CD4-positive, alpha-beta memory T cell (primary cell): ENCODE data around the gene RAPGEF1. TPM values are rescaled to one million over a fixed set of nuclear protein-coding genes. Genes with fewer than 3 reads are reported as not detected.

ENCODE experiments used
- CTCF ChIA-PET: fragments of 350-600 bp; sonication (Branson Sonifier 250); formaldehyde crosslinking; loops from one replicate; lab custom pipeline; 2021; ENCODE audit warnings: inconsistent platforms; ENCODE audit not compliant: partially characterized antibody; lab: Charles Lee
- POLR2A ChIA-PET: fragments of 350-600 bp; sonication (Branson Sonifier 250); formaldehyde crosslinking; loops from one replicate; lab custom pipeline; 2021; ENCODE audit not compliant: partially characterized antibody; lab: Charles Lee
- DNase-seq, 5 donors: peaks; one replicate each; pipeline versions ENCODE4 v3.0.0 to v3.0.0-alpha.2; 2020 to 2022; ENCODE audit warnings: mixed read lengths in 1 of 5
- H3K27ac ChIP-seq: one replicate; pipeline ENCODE4 v1.7.0; 2013; ENCODE audit warnings: low read depth, low read length
- H3K27me3 ChIP-seq: 2 replicates; pipeline ENCODE4 v1.7.0; 2013; ENCODE audit warnings: mild to moderate bottlenecking, low read length, moderate library complexity; ENCODE audit not compliant: insufficient read depth
- H3K36me3 ChIP-seq: 2 replicates; pipeline ENCODE4 v1.7.0; 2013; ENCODE audit warnings: mild to moderate bottlenecking, low read length, moderate library complexity; ENCODE audit not compliant: insufficient read depth
- H3K4me1 ChIP-seq: 2 replicates; pipeline ENCODE4 v1.7.0; 2013; ENCODE audit warnings: mild to moderate bottlenecking, low read length, moderate library complexity; ENCODE audit not compliant: insufficient read depth
- H3K4me3 ChIP-seq, 2 donors: one replicate each; pipeline ENCODE4 v1.7.0; 2013; ENCODE audit warnings: low read length in 2 of 2, mild to moderate bottlenecking in 1 of 2
- H3K9me3 ChIP-seq, 2 donors: one replicate each; pipeline ENCODE4 v1.7.0; 2013; ENCODE audit warnings: low read length in 2 of 2, control low read depth in 1 of 2; ENCODE audit not compliant: control insufficient read depth in 1 of 2
- H3K27ac Mint-ChIP-seq, 7 donors: one replicate each; pipeline ENCODE4 v1.8.0; 2020 to 2021; ENCODE audit warnings: mixed read lengths in 7 of 7, mild to moderate bottlenecking in 6 of 7, inconsistent platforms in 3 of 7, moderate library complexity in 3 of 7
- H3K27me3 Mint-ChIP-seq, 2 donors: one replicate each; pipeline ENCODE4 v1.8.0; 2020 to 2021; ENCODE audit warnings: mixed read lengths in 2 of 2
- H3K36me3 Mint-ChIP-seq, 2 donors: one replicate each; pipeline ENCODE4 v1.8.0; 2020 to 2021; ENCODE audit warnings: mixed read lengths in 2 of 2, inconsistent platforms in 1 of 2, mild to moderate bottlenecking in 1 of 2
- H3K4me1 Mint-ChIP-seq, 4 donors: one replicate each; pipeline ENCODE4 v1.8.0; 2020 to 2021; ENCODE audit warnings: mixed read lengths in 4 of 4, mild to moderate bottlenecking in 1 of 4
- H3K4me3 Mint-ChIP-seq, 8 donors: one replicate each; pipeline ENCODE4 v1.8.0; 2020 to 2021; ENCODE audit warnings: mixed read lengths in 8 of 8, mild to moderate bottlenecking in 7 of 8, moderate library complexity in 6 of 8, inconsistent platforms in 3 of 8
- H3K9me3 Mint-ChIP-seq, 8 donors: one replicate each; pipeline ENCODE4 v1.8.0; 2020 to 2021; ENCODE audit warnings: mixed read lengths in 8 of 8, mild to moderate bottlenecking in 5 of 8, inconsistent platforms in 3 of 8, moderate library complexity in 1 of 8
- intact Hi-C: fragments of 100-400 bp; cut with micrococcal nuclease; formaldehyde crosslinking; loops from one replicate; pipeline ENCODE4 v1.15.1; 2023
- polyA plus RNA-seq, 2 donors: library from polyadenylated mRNA; unstranded; fragments of 300-500 nt; fragmentation: Illumina TruSeq; gene quantifications; one replicate each; pipeline ENCODE4 v1.2.3, GENCODE V29; 2021
- total RNA-seq, 2 experiments: library from RNA; stranded (reverse); gene quantifications; one replicate each; pipeline ENCODE4 v1.2.3, GENCODE V29; 2021

Gene RAPGEF1
- total and polyA plus RNA-seq, 4 experiments from 2014 or later: 1.5 to 149 (median 76.2) TPM

DNA sequence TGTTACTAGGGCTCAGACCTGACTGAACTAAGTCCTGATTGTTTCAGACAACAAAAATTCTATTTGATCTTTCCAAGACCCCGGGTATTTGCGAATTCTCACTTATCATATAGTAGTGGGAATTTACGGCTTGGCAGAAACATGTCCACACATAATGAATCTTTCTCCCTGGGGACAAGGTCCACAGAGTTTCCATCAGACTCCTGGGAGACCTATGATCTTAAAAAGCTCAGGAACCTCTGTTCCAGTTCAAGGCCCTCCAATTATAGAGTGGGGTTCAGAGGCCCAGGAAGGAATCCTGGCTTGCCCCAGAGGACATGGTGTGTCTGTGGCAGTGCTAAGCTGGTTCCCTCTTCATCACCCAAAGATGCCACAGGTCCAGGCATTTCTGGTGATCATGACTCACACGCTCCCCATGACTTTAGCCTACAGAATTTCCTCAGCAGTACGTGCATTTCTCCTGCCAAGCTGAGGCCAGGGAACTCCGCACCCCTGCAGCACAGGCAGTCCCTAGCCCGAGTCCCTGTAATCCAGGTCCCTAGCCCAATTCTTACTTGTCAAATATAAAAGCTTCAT, 12.6 kb downstream of the RAPGEF1 start:
- H3K27ac ChIP-seq: peak overlapping the region; percentile 99
- no peaks in the 10 kb centered on the region for H3K27me3 Mint-ChIP-seq
- peaks cover 67 to 95% (median 79%) of the 10 kb centered on the region in 4 donors for H3K4me1 Mint-ChIP-seq
- peak overlapping the region in 7 of 8 donors; percentile 74 to 90 (median 84) for H3K4me3 Mint-ChIP-seq
- peak overlapping the region; percentile 89 to 99 (median 97) for H3K27ac Mint-ChIP-seq
- H3K36me3 Mint-ChIP-seq: peaks cover 4 to 17% of the 10 kb centered on the region in 2 donors
- POLR2A ChIA-PET: interaction anchor here (0.6 to 19.6 kb wide), 17 partner anchors 8 to 661 kb away, joined by 3 to 692 read pairs (median 6); no protein-coding TSS in a partner anchor
- no peaks in the 10 kb centered on the region for H3K9me3 Mint-ChIP-seq
- intact Hi-C loops: no loop called here
- H3K36me3 ChIP-seq: peaks cover 2% of the 10 kb centered on the region
- DNase-seq: peak in 1 of 5 donors; percentile 55
- H3K9me3 ChIP-seq: no peaks in the 10 kb centered on the region
- peak overlapping the region in 1 of 2 donors; percentile 40 for H3K4me3 ChIP-seq
- CTCF ChIA-PET: interaction anchor here (0.6 to 5.6 kb wide), 11 partner anchors 8 to 105 kb away, joined by 3 to 28 read pairs (median 4); partner anchors contain the start of gene RAPGEF1
- no peaks in the 10 kb centered on the region for H3K27me3 ChIP-seq
- H3K4me1 ChIP-seq: peaks cover 95% of the 10 kb centered on the region

DNA sequence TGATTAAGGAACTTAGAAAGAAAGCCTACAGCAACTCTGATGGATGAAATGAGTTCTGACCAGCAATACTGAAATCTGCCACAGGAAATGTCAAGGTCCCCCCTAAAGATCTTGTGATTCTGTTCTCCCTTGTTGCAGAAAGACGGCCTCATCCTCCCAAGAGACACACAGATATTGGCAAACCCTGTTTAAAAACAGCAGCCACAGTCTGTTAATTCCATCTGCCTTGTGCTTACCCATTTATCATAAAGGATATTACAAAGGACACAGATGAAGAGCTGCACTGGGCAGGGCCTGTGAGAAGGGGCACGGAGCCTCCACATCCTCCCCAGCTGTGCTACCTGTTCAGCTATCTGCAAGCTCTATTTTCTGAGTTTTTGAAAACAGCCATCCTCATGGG, 15.2 kb downstream of the RAPGEF1 start:
- H3K27me3 Mint-ChIP-seq: no peaks in the 10 kb centered on the region
- POLR2A ChIA-PET: interaction anchor here (0.9 to 5.6 kb wide), 6 partner anchors 9 to 56 kb away, joined by 3 to 37 read pairs (median 4); no protein-coding TSS in a partner anchor
- H3K36me3 ChIP-seq: peaks cover 5% of the 10 kb centered on the region
- no peak for DNase-seq
- H3K9me3 ChIP-seq: no peaks in the 10 kb centered on the region
- H3K4me3 Mint-ChIP-seq: peak overlapping the region in 5 of 8 donors; percentile 36 to 59 (median 51)
- peak overlapping the region; percentile 50 to 91 (median 82) for H3K27ac Mint-ChIP-seq
- no peaks in the 10 kb centered on the region for H3K27me3 ChIP-seq
- intact Hi-C loops: no loop called here
- peak overlapping the region; percentile 35 for H3K27ac ChIP-seq
- no peak overlapping the region for H3K4me3 ChIP-seq
- CTCF ChIA-PET: interaction anchor here (1.1 to 5.6 kb wide), 5 partner anchors 10 to 56 kb away, joined by 3 to 28 read pairs (median 3); partner anchors contain the start of gene RAPGEF1
- peaks cover 69 to 97% (median 80%) of the 10 kb centered on the region in 4 donors for H3K4me1 Mint-ChIP-seq
- H3K9me3 Mint-ChIP-seq: no peaks in the 10 kb centered on the region
- H3K4me1 ChIP-seq: peaks cover 95% of the 10 kb centered on the region
- peaks cover 7 to 35% of the 10 kb centered on the region in 2 donors for H3K36me3 Mint-ChIP-seq

DNA sequence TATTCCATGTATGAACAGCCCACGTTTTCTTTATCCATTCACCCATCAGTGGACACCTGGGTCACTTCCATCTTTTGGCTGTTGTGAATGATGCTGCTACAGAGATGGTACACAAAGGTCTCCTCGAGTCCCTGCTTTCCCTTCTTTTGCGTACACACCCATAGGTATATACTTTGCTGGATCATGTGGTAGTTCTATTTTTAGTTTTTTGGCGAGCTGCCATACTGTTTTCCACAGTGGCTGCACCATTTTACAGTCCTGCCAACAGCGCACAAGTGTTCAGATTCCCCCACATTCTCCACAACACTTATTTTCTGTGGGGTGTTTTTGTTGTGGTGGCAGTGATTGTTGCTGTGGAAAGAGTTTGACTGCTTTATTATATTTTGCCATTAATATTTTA, 16.2 kb downstream of the RAPGEF1 start:
- Mint-ChIP-seq H3K27me3 (no peaks in the 10 kb centered on the region), H3K27ac (peak overlapping the region; percentile 42 to 78 (median 59)), H3K36me3 (peaks cover 7 to 36% of the 10 kb centered on the region in 2 donors), H3K4me1 (peaks cover 65 to 97% (median 80%) of the 10 kb centered on the region in 4 donors), H3K9me3 (no peaks in the 10 kb centered on the region), H3K4me3 (peak overlapping the region in 1 of 8 donors; percentile 56)
- Histone ChIP-seq H3K4me1 (peaks cover 96% of the 10 kb centered on the region), H3K27me3 (no peaks in the 10 kb centered on the region), H3K36me3 (peaks cover 5% of the 10 kb centered on the region), H3K27ac (no peak overlapping the region), H3K9me3 (no peaks in the 10 kb centered on the region), H3K4me3 (no peak overlapping the region)
- CTCF ChIA-PET: no interaction called here
- POLR2A ChIA-PET: interaction anchor here (1.2 kb wide), 1 partner anchor 9 kb away, joined by 3 read pairs; no protein-coding TSS in a partner anchor
- DNase-seq: no peak
- intact Hi-C loops: no loop called here

DNA sequence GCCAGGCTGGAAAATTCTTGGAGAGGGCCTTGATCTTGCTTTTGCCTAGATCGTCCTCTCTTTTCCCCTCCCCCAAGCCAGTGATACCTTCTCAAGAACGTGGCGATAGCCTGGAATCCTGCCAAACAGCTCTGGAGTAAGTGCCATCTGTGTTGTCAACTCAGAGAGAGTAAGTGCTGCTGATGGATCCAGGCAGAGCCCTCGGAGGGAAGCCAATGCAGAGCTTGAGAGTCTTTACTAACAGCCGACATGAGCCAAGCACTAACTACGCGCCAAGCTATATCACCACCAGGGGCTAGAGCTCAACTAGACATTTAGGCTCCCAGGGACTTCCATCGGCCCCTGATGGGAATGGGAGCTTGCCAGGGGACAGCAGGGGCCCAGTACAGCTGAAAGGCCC, 17.6 kb downstream of the RAPGEF1 start:
- no peaks in the 10 kb centered on the region for H3K27me3 ChIP-seq
- no peak for DNase-seq
- Mint-ChIP-seq H3K4me3 (no peak overlapping the region), H3K27me3 (no peaks in the 10 kb centered on the region), H3K27ac (peak overlapping the region in 4 of 7 donors; percentile 17 to 70 (median 50)), H3K36me3 (peaks cover 12 to 42% of the 10 kb centered on the region in 2 donors), H3K4me1 (peaks cover 61 to 97% (median 78%) of the 10 kb centered on the region in 4 donors), H3K9me3 (no peaks in the 10 kb centered on the region)
- H3K36me3 ChIP-seq: peaks cover 5% of the 10 kb centered on the region
- intact Hi-C loops: no loop called here
- H3K4me3 ChIP-seq: no peak overlapping the region
- peaks cover 84% of the 10 kb centered on the region for H3K4me1 ChIP-seq
- no peak overlapping the region for H3K27ac ChIP-seq
- H3K9me3 ChIP-seq: no peaks in the 10 kb centered on the region
- ChIA-PET POLR2A (no interaction called here), CTCF (interaction anchor here (1.0 kb wide), 1 partner anchor 18 kb away, joined by 3 read pairs; no protein-coding TSS in a partner anchor)

DNA sequence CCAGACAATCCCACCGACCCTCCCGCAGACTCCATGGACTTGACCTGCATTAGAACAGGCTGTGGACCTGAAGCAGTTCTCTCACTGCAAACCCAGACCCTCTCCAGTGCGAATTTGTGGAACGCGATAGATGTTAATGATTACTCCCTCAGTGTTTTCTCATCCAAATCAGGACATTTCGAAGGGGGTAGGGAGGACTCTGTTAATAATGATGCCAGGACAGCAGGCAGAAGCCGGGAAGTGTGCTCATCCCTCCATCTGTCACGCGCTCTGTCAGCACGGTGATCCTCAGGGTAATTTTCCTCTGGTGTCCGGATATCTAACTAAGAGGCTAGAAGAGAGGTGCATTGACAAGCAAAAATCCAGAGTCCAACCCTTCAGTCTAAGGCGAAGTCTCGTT, 18.8 kb downstream of the RAPGEF1 start:
- H3K27me3 Mint-ChIP-seq: no peaks in the 10 kb centered on the region
- POLR2A ChIA-PET: interaction anchor here (2.6 kb wide), 1 partner anchor 11 kb away, joined by 17 read pairs; no protein-coding TSS in a partner anchor
- no peaks in the 10 kb centered on the region for H3K9me3 Mint-ChIP-seq
- peaks cover 76% of the 10 kb centered on the region for H3K4me1 ChIP-seq
- peaks cover 58 to 96% (median 79%) of the 10 kb centered on the region in 4 donors for H3K4me1 Mint-ChIP-seq
- H3K4me3 Mint-ChIP-seq: peak overlapping the region in 2 of 8 donors; percentile 25 to 82
- intact Hi-C loops: no loop called here
- no peak for DNase-seq
- no peak overlapping the region for H3K27ac ChIP-seq
- no peaks in the 10 kb centered on the region for H3K27me3 ChIP-seq
- CTCF ChIA-PET: interaction anchor here (1.7 kb wide), 1 partner anchor 12 kb away, joined by 5 read pairs; no protein-coding TSS in a partner anchor
- H3K27ac Mint-ChIP-seq: peak overlapping the region in 5 of 7 donors; percentile 38 to 93 (median 87)
- peaks cover 12 to 48% of the 10 kb centered on the region in 2 donors for H3K36me3 Mint-ChIP-seq
- no peaks in the 10 kb centered on the region for H3K9me3 ChIP-seq
- peaks cover 5% of the 10 kb centered on the region for H3K36me3 ChIP-seq
- no peak overlapping the region for H3K4me3 ChIP-seq

DNA sequence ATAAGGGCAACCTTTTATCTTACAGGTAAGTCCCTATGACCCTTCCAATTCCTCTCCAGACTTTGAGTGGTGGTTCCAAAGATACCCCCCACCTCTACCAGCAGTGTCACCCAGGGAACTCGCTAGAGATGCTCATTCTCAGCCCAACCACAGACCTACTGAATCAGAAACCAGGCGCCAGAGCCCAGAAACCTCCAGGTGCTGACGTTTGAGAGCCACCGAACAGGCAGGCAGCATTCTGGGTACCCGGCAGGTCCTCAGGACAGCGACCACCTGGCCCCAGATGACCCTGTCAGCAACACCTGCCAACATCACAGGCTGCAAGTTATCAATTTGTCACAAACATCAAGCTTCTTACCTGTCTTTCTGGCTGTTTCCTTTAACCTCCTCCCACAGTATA, 19.5 kb downstream of the RAPGEF1 start:
- peak in 2 of 5 donors; percentile 33 to 68 for DNase-seq
- Mint-ChIP-seq H3K9me3 (no peaks in the 10 kb centered on the region), H3K27ac (peak overlapping the region; percentile 82 to 94 (median 89)), H3K4me3 (peak overlapping the region; percentile 43 to 86 (median 56)), H3K4me1 (peaks cover 58 to 95% (median 79%) of the 10 kb centered on the region in 4 donors), H3K27me3 (no peaks in the 10 kb centered on the region), H3K36me3 (peaks cover 13 to 54% of the 10 kb centered on the region in 2 donors)
- no peaks in the 10 kb centered on the region for H3K9me3 ChIP-seq
- H3K4me1 ChIP-seq: peaks cover 69% of the 10 kb centered on the region
- peaks cover 6% of the 10 kb centered on the region for H3K36me3 ChIP-seq
- intact Hi-C loops: loop anchor here (1.0 kb wide), 1 partner anchor 8 kb away; no protein-coding TSS in a partner anchor
- POLR2A ChIA-PET: interaction anchor here (0.9 to 2.6 kb wide), 7 partner anchors 8 to 46 kb away, joined by 3 to 19 read pairs (median 4); no protein-coding TSS in a partner anchor
- H3K4me3 ChIP-seq: no peak overlapping the region
- peak overlapping the region; percentile 45 for H3K27ac ChIP-seq
- H3K27me3 ChIP-seq: no peaks in the 10 kb centered on the region
- CTCF ChIA-PET: interaction anchor here (1.1 to 2.2 kb wide), 9 partner anchors 10 to 129 kb away, joined by 3 to 11 read pairs (median 5); no protein-coding TSS in a partner anchor
